ENCODE data around the gene PBRM1. TPM values are rescaled to one million over a fixed set of nuclear protein-coding genes. Genes with fewer than 3 reads are reported as not detected.

The PBRM1 gene
- total and polyA plus RNA-seq, 2 experiments from 2014 or later, result 57.5 to 72.5 TPM

DNA sequence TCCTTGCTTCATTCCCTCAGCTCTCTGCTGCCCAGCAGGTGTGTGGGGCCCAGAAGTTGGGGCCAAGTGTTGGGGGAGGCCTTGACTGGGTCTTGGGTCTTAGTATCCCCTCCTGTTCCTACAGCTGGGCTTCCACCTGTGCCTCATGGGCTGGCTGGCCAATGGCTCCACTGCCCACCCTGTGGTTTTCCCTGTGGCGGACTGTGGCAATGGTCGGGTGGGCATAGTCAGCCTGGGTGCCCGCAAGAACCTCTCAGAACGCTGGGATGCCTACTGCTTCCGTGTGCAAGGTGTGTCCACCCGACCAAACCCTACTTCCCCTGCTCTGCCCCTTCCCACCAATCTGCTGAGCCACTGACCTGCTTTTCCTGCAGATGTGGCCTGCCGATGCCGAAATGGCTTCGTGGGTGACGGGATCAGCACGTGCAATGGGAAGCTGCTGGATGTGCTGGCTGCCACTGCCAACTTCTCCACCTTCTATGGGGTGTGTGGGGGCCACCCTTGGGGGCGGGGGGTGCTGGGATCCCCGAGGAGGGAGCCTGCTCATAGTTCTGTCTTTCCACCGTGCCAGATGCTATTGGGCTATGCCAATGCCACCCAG lies 163.0 kb downstream of the PBRM1 start:
- H3F3A ChIP-seq (replicated peaks; ENCODE audit: low read depth), result 0 out of 2 replicates have a peak, but pooled peaks cover 2% of the 10 kb centered on the region
- Mint-ChIP-seq H3K4me1 (peaks cover 3% of the 10 kb centered on the region; the same call in 2 of the 3 replicates), H3K9me3 (no peaks in the 10 kb centered on the region), H3K36me3 (ENCODE audit: low read depth) (peaks cover 34% of the 10 kb centered on the region), H3K4me3 (no peak overlapping the region), H3K27ac (no peak overlapping the region), H3K27me3 (ENCODE audit: insufficient read depth, low read depth, poor library complexity) (peaks cover 14% of the 10 kb centered on the region)
- no peak overlapping the region for H2AFZ ChIP-seq
- no peak overlapping the region for H3K27ac ChIP-seq (ENCODE audit: low read depth)
- no peak overlapping the region for H3K4me3 ChIP-seq
- TF ChIP-seq CREB1 (CRISPR knock-in tag; IDR thresholded peaks at IDR 0.05; ENCODE audit: low read depth) (no peak), ZNF114 (CRISPR knock-in tag; IDR thresholded peaks at IDR 0.05) (no peak), ZNF331 (CRISPR knock-in tag; IDR thresholded peaks at IDR 0.05; ENCODE audit: low read depth) (no peak), JUNB (IDR thresholded peaks at IDR 0.05; ENCODE audit: unreplicated experiment) (no peak), POLR2AphosphoS5 (IDR thresholded peaks at IDR 0.05; ENCODE audit: low read depth) (no peak), STAT1 (IDR thresholded peaks at IDR 0.05; ENCODE audit: unreplicated experiment) (no peak), NANOG (IDR thresholded peaks at IDR 0.05; ENCODE audit: borderline replicate concordance) (no peak), EZH2phosphoT487 (IDR thresholded peaks at IDR 0.05; ENCODE audit: unreplicated experiment) (no peak)
- TF ChIP-seq, protein P1, sequence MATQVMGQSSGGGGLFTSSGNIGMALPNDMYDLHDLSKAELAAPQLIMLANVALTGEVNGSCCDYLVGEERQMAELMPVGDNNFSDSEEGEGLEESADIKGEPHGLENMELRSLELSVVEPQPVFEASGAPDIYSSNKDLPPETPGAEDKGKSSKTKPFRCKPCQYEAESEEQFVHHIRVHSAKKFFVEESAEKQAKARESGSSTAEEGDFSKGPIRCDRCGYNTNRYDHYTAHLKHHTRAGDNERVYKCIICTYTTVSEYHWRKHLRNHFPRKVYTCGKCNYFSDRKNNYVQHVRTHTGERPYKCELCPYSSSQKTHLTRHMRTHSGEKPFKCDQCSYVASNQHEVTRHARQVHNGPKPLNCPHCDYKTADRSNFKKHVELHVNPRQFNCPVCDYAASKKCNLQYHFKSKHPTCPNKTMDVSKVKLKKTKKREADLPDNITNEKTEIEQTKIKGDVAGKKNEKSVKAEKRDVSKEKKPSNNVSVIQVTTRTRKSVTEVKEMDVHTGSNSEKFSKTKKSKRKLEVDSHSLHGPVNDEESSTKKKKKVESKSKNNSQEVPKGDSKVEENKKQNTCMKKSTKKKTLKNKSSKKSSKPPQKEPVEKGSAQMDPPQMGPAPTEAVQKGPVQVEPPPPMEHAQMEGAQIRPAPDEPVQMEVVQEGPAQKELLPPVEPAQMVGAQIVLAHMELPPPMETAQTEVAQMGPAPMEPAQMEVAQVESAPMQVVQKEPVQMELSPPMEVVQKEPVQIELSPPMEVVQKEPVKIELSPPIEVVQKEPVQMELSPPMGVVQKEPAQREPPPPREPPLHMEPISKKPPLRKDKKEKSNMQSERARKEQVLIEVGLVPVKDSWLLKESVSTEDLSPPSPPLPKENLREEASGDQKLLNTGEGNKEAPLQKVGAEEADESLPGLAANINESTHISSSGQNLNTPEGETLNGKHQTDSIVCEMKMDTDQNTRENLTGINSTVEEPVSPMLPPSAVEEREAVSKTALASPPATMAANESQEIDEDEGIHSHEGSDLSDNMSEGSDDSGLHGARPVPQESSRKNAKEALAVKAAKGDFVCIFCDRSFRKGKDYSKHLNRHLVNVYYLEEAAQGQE (IDR thresholded peaks at IDR 0.05; ENCODE audit: unreplicated experiment), result no peak
- TF ChIP-seq, protein P2, sequence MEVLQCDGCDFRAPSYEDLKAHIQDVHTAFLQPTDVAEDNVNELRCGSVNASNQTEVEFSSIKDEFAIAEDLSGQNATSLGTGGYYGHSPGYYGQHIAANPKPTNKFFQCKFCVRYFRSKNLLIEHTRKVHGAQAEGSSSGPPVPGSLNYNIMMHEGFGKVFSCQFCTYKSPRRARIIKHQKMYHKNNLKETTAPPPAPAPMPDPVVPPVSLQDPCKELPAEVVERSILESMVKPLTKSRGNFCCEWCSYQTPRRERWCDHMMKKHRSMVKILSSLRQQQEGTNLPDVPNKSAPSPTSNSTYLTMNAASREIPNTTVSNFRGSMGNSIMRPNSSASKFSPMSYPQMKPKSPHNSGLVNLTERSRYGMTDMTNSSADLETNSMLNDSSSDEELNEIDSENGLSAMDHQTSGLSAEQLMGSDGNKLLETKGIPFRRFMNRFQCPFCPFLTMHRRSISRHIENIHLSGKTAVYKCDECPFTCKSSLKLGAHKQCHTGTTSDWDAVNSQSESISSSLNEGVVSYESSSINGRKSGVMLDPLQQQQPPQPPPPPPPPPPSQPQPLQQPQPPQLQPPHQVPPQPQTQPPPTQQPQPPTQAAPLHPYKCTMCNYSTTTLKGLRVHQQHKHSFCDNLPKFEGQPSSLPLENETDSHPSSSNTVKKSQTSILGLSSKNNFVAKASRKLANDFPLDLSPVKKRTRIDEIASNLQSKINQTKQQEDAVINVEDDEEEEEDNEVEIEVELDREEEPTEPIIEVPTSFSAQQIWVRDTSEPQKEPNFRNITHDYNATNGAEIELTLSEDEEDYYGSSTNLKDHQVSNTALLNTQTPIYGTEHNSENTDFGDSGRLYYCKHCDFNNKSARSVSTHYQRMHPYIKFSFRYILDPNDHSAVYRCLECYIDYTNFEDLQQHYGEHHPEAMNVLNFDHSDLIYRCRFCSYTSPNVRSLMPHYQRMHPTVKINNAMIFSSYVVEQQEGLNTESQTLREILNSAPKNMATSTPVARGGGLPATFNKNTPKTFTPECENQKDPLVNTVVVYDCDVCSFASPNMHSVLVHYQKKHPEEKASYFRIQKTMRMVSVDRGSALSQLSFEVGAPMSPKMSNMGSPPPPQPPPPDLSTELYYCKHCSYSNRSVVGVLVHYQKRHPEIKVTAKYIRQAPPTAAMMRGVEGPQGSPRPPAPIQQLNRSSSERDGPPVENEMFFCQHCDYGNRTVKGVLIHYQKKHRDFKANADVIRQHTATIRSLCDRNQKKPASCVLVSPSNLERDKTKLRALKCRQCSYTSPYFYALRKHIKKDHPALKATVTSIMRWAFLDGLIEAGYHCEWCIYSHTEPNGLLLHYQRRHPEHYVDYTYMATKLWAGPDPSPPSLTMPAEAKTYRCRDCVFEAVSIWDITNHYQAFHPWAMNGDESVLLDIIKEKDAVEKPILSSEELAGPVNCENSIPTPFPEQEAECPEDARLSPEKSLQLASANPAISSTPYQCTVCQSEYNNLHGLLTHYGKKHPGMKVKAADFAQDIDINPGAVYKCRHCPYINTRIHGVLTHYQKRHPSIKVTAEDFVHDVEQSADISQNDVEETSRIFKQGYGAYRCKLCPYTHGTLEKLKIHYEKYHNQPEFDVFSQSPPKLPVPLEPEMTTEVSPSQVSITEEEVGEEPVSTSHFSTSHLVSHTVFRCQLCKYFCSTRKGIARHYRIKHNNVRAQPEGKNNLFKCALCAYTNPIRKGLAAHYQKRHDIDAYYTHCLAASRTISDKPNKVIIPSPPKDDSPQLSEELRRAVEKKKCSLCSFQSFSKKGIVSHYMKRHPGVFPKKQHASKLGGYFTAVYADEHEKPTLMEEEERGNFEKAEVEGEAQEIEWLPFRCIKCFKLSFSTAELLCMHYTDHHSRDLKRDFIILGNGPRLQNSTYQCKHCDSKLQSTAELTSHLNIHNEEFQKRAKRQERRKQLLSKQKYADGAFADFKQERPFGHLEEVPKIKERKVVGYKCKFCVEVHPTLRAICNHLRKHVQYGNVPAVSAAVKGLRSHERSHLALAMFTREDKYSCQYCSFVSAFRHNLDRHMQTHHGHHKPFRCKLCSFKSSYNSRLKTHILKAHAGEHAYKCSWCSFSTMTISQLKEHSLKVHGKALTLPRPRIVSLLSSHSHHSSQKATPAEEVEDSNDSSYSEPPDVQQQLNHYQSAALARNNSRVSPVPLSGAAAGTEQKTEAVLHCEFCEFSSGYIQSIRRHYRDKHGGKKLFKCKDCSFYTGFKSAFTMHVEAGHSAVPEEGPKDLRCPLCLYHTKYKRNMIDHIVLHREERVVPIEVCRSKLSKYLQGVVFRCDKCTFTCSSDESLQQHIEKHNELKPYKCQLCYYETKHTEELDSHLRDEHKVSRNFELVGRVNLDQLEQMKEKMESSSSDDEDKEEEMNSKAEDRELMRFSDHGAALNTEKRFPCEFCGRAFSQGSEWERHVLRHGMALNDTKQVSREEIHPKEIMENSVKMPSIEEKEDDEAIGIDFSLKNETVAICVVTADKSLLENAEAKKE (CRISPR knock-in tag; IDR thresholded peaks at IDR 0.05), result no peak
- no peaks in the 10 kb centered on the region for H3K27me3 ChIP-seq (ENCODE audit: insufficient read depth)
- ATAC-seq, result no peak
- DNase-seq (ENCODE audit: low spot score), result no peak
- no peaks in the 10 kb centered on the region for H3K9me2 ChIP-seq (ENCODE audit: insufficient read depth)
- no peaks in the 10 kb centered on the region for H3K4me1 ChIP-seq (ENCODE audit: insufficient read depth)
- H3K79me2 ChIP-seq (replicated peaks; ENCODE audit: insufficient read depth), result no peaks in the 10 kb centered on the region
- H3K4me2 ChIP-seq, result no peak overlapping the region
- peaks cover 10% of the 10 kb centered on the region; the same call in 1 of the 2 replicates for H3K36me3 ChIP-seq (ENCODE audit: insufficient read depth)
- H4K20me1 ChIP-seq (replicated peaks; ENCODE audit: insufficient read depth), result no peaks in the 10 kb centered on the region; the same call in 1 of the 2 replicates

All from GM23338 (cell line).